Brain microvascular endothelial cell (primary cell): Measurements from ENCODE around the gene KLHL26.

Experiments
- DNase-seq: peaks from one replicate; pipeline ENCODE4 v3.0.0-alpha.2; 2020
- H3K27ac ChIP-seq: fragments of 250-450 bp; sonication (Bioruptor Pico); 2 replicates; pipeline ENCODE4 v1.5.1; 2020; ENCODE audit warnings: mild to moderate bottlenecking, moderate library complexity
- H3K27me3 ChIP-seq: fragments of 250-450 bp; sonication (Bioruptor Pico); replicated peaks from 2 replicates; pipeline ENCODE4 v1.5.1; 2020; ENCODE audit warnings: mild to moderate bottlenecking
- H3K36me3 ChIP-seq: fragments of 250-450 bp; sonication (Bioruptor Pico); replicated peaks from 2 replicates; pipeline ENCODE4 v1.5.1; 2020; ENCODE audit warnings: mild to moderate bottlenecking
- H3K4me3 ChIP-seq: 2 replicates; pipeline ENCODE4 v1.5.1; 2011; ENCODE audit warnings: low read depth, mild to moderate bottlenecking, control low read depth, low read length, moderate library complexity
- CTCF ChIP-seq: IDR thresholded peaks from 2 replicates; pipeline ENCODE4 v1.5.1; 2011; ENCODE audit warnings: low read depth, mild to moderate bottlenecking, moderate library complexity, low read length, control low read depth, inconsistent platforms; ENCODE audit errors: missing control alignments
- in situ Hi-C: cut with HindIII; loops from 2 replicates; pipeline ENCODE4 v1.10.0; 2017; ENCODE audit warnings: low sequenced_read_pairs, low pct_ligation_motif_present

The KLHL26 gene

GRCh38 chr19:18671303-18672043 is 34.6 kb downstream of the KLHL26 start:
- in situ Hi-C loops: no loop called here
- Histone ChIP-seq H3K27me3 (no peaks in the 10 kb centered on the region), H3K27ac (no peak overlapping the region), H3K4me3 (no peak overlapping the region), H3K36me3 (peaks cover 7% of the 10 kb centered on the region)
- no peak for DNase-seq
- no peak for TF ChIP-seq CTCF

GRCh38 chr19:18672044-18672451 is 35.2 kb downstream of the KLHL26 start:
- Histone ChIP-seq H3K36me3 (peaks cover 7% of the 10 kb centered on the region), H3K27me3 (no peaks in the 10 kb centered on the region), H3K27ac (no peak overlapping the region), H3K4me3 (no peak overlapping the region)
- in situ Hi-C loops: no loop called here
- TF ChIP-seq CTCF: no peak
- DNase-seq: no peak

GRCh38 chr19:18672606-18673337 is 35.9 kb downstream of the KLHL26 start:
- TF ChIP-seq CTCF: peak; percentile 59
- H3K27me3 ChIP-seq: no peaks in the 10 kb centered on the region

GRCh38 chr19:18674616-18675015 is 37.8 kb downstream of the KLHL26 start:
- no peak for TF ChIP-seq CTCF
- Histone ChIP-seq H3K27me3 (no peaks in the 10 kb centered on the region), H3K27ac (no peak overlapping the region), H3K4me3 (no peak overlapping the region), H3K36me3 (no peaks in the 10 kb centered on the region)
- in situ Hi-C loops: no loop called here
- no peak for DNase-seq

More at GRCh38 chr19:18672606-18673337, 35.9 kb downstream of the KLHL26 start:
- H3K27ac ChIP-seq: no peak overlapping the region
- in situ Hi-C loops: no loop called here
- no peak overlapping the region for H3K4me3 ChIP-seq
- no peak for DNase-seq
- peaks cover 6% of the 10 kb centered on the region for H3K36me3 ChIP-seq

- no peak for DNase-seq
- Histone ChIP-seq H3K4me3 (no peak overlapping the region), H3K27ac (no peak overlapping the region), H3K27me3 (no peaks in the 10 kb centered on the region), H3K36me3 (no peaks in the 10 kb centered on the region)
- TF ChIP-seq CTCF: peak; percentile 66
- in situ Hi-C loops: no loop called here
Measured at GRCh38 chr19:18675779-18676178, 39.0 kb downstream of the KLHL26 start.

- no peaks in the 10 kb centered on the region for H3K27me3 ChIP-seq
- H3K36me3 ChIP-seq: no peaks in the 10 kb centered on the region
- in situ Hi-C loops: no loop called here
- DNase-seq: no peak
- no peak overlapping the region for H3K4me3 ChIP-seq
- TF ChIP-seq CTCF: no peak
- no peak overlapping the region for H3K27ac ChIP-seq
Measured at GRCh38 chr19:18676692-18677091, 39.9 kb downstream of the KLHL26 start.
